Measurements from ENCODE around the gene BBX.

DNA sequence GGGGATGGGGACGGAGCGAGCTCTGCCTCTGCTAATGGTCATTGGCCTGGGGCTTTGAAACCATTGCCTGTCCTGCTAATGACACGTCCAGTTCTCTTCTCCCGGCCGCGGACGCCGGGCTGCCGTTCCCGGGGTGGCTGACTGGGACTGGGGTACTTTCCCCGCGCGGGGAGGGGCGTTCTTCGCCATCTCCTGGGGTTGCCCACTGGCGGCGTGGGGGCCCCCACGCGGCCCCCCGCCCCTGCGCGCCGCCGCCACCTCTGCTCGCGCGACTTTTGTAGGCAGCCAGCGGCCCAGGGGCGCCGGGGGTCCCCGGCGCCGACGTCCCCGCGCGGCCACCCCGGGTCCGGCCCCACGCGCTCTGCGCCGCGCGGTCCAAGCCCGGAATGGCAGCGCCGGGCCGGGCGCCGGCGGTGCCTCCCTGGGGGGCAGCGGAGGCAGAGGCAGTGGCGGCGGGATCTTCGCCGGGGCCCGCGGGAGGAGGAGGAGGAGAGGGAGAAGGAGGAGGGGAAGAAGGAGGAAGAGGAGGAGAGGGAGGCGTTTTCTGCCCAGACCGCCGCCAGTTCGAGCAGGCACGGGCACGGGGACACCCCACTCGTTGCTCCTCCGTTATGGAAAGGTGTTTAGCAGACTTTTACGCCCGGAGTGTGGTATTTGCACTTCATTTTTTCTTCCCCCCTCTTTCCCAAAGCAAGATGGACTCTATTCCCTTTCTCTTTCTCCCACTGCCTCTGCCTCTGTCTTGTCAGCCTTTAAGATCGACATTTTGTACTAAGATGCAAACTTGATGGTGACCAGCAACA lies 2.3 kb downstream of the BBX start:
- TF ChIP-seq NFYB (CRISPR knock-in tag; conservative IDR thresholded peaks at IDR 0.05; ENCODE audit: low read depth), result no peak
- 0 out of 2 replicates have a peak, but pooled peaks have one; percentile 14 for TF ChIP-seq ZNF121 (CRISPR knock-in tag; IDR thresholded peaks at IDR 0.05)
- TF ChIP-seq, protein P1, sequence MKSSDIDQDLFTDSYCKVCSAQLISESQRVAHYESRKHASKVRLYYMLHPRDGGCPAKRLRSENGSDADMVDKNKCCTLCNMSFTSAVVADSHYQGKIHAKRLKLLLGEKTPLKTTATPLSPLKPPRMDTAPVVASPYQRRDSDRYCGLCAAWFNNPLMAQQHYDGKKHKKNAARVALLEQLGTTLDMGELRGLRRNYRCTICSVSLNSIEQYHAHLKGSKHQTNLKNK (CRISPR knock-in tag; IDR thresholded peaks at IDR 0.05), result no peak

Measured in WTC11 (cell line).